Suprapubic skin (tissue), 4 donors: ENCODE results near the gene CASKIN2. TPM values are rescaled to one million over a fixed set of nuclear protein-coding genes. Genes with fewer than 3 reads are reported as not detected.
"Not testable (repeated sequence)": the region's sequence is repeated elsewhere in the genome, so short reads cannot be mapped to it uniquely, and the experiment has no call there.

Source experiments
- DNase-seq, 2 donors: peaks; one replicate each; pipeline ENCODE4 v3.0.0-alpha.2; 2019; ENCODE audit warnings: low spot score in 2 of 2
- H3K27ac ChIP-seq: fragments of 200-600 bp; sonication (generic); one replicate; pipeline ENCODE4 v1.5.1; 2019
- H3K27me3 ChIP-seq: fragments of 200-600 bp; sonication (generic); one replicate; pipeline ENCODE4 v1.5.1; 2019
- H3K36me3 ChIP-seq: fragments of 200-600 bp; sonication (generic); one replicate; pipeline ENCODE4 v1.5.1; 2019
- H3K4me1 ChIP-seq: fragments of 200-600 bp; sonication (generic); one replicate; pipeline ENCODE4 v1.5.1; 2019
- H3K4me3 ChIP-seq: fragments of 200-600 bp; sonication (generic); one replicate; pipeline ENCODE4 v1.5.1; 2019; ENCODE audit warnings: mild to moderate bottlenecking
- H3K9me3 ChIP-seq: fragments of 200-600 bp; sonication (generic); one replicate; pipeline ENCODE4 v1.5.1; 2019
- CTCF ChIP-seq, 2 donors: fragments of 200-600 bp in 1 of 2; fragments of 450-650 bp in 1 of 2; sonication (generic) in 1 of 2; IDR thresholded peaks; one replicate each; pipeline ENCODE4 v1.5.1; 2016 to 2019; ENCODE audit warnings: antibody characterized with exemption in 2 of 2, mild to moderate bottlenecking in 1 of 2, moderate library complexity in 1 of 2
- EP300 ChIP-seq: sonication (generic); formaldehyde crosslinking; IDR thresholded peaks from one replicate; pipeline ENCODE4 v1.6.1; 2017; ENCODE audit warnings: antibody characterized with exemption
- POLR2A ChIP-seq, 2 donors: fragments of 450-650 bp; IDR thresholded peaks; one replicate each; pipeline ENCODE4 v1.6.1; 2017; ENCODE audit warnings: antibody characterized with exemption in 2 of 2, mild to moderate bottlenecking in 2 of 2, moderate library complexity in 2 of 2
- POLR2AphosphoS5 ChIP-seq, 3 donors: sonication (generic); formaldehyde crosslinking; IDR thresholded peaks; one replicate each; pipeline ENCODE4 v1.6.1; 2017; ENCODE audit warnings: antibody characterized with exemption in 3 of 3
- WGBS: methylation state at CpG from one replicate; pipeline ENCODE4 v1.1.5; 2018; 5-methylcytosine and 5-hydroxymethylcytosine counted together
- total RNA-seq, 4 donors: library from RNA; depleted of rRNA; stranded (reverse); fragments of >200 nt; gene quantifications; one replicate each; pipeline ENCODE4 v1.1.0, GENCODE V29; 2016

The CASKIN2 gene
- total RNA-seq, 4 donors from 2014 or later = 18.7 to 25.1 (median 22.1) TPM

- H3K27me3 ChIP-seq = no peaks in the 10 kb centered on the region
- WGBS = 78% methylated on average over 16 of the region's 16 CpGs
- H3K4me1 ChIP-seq = peaks cover 27% of the 10 kb centered on the region
- peaks cover 9% of the 10 kb centered on the region for H3K36me3 ChIP-seq
- no peak for DNase-seq
- H3K4me3 ChIP-seq = no peak overlapping the region
- H3K27ac ChIP-seq = no peak overlapping the region
- TF ChIP-seq POLR2A (IDR thresholded peaks at IDR 0.05) = no peak
- TF ChIP-seq EP300 = no peak
- no peak for TF ChIP-seq CTCF (IDR thresholded peaks at IDR 0.05)
- TF ChIP-seq POLR2AphosphoS5 (IDR thresholded peaks at IDR 0.05) = no peak
- no peaks in the 10 kb centered on the region for H3K9me3 ChIP-seq
Observed at GRCh38 chr17:75482098-75482942, 33.0 kb downstream of the CASKIN2 start.

GRCh38 chr17:75481194-75482068 is 33.9 kb downstream of the CASKIN2 start:
- DNase-seq = no peak
- Histone ChIP-seq H3K4me3 (no peak overlapping the region), H3K27me3 (no peaks in the 10 kb centered on the region), H3K36me3 (peaks cover 5% of the 10 kb centered on the region), H3K9me3 (no peaks in the 10 kb centered on the region), H3K27ac (no peak overlapping the region), H3K4me1 (peaks cover 24% of the 10 kb centered on the region)
- 76% methylated on average over 9 of the region's 13 CpGs for WGBS
- TF ChIP-seq POLR2A (IDR thresholded peaks at IDR 0.05) (no peak), EP300 (no peak), CTCF (IDR thresholded peaks at IDR 0.05) (no peak), POLR2AphosphoS5 (IDR thresholded peaks at IDR 0.05) (no peak)

- WGBS = 96% methylated on average over 6 of the region's 6 CpGs
Observed at GRCh38 chr17:75480281-75480680, 35.1 kb downstream of the CASKIN2 start.

GRCh38 chr17:75478508-75478907 is 36.8 kb downstream of the CASKIN2 start:
- DNase-seq = no peak
- Histone ChIP-seq H3K36me3 (peaks cover 13% of the 10 kb centered on the region), H3K4me1 (peaks cover 29% of the 10 kb centered on the region), H3K27me3 (no peaks in the 10 kb centered on the region), H3K27ac (no peak overlapping the region), H3K4me3 (no peak overlapping the region), H3K9me3 (no peaks in the 10 kb centered on the region)
- TF ChIP-seq CTCF (IDR thresholded peaks at IDR 0.05) (no peak), POLR2AphosphoS5 (IDR thresholded peaks at IDR 0.05) (no peak), EP300 (no peak)
- WGBS = 75% methylated on average over 7 of the region's 7 CpGs

More at GRCh38 chr17:75480281-75480680, 35.1 kb downstream of the CASKIN2 start:
- no peak for DNase-seq
- no peaks in the 10 kb centered on the region for H3K27me3 ChIP-seq
- H3K27ac ChIP-seq = no peak overlapping the region
- H3K9me3 ChIP-seq = no peaks in the 10 kb centered on the region
- H3K36me3 ChIP-seq = peaks cover 6% of the 10 kb centered on the region
- H3K4me1 ChIP-seq = peaks cover 30% of the 10 kb centered on the region
- no peak overlapping the region for H3K4me3 ChIP-seq
- TF ChIP-seq POLR2A (IDR thresholded peaks at IDR 0.05) (no peak), POLR2AphosphoS5 (IDR thresholded peaks at IDR 0.05) (no peak), EP300 (no peak), CTCF (IDR thresholded peaks at IDR 0.05) (no peak)

GRCh38 chr17:75477490-75477862 is 37.9 kb downstream of the CASKIN2 start:
- not testable (repeated sequence) for H3K27ac ChIP-seq, H3K9me3 ChIP-seq, DNase-seq, H3K27me3 ChIP-seq, H3K4me3 ChIP-seq
- H3K4me1 ChIP-seq = peaks cover 29% of the 10 kb centered on the region
- 92% methylated on average over 11 of the region's 11 CpGs for WGBS
- H3K36me3 ChIP-seq = peaks cover 22% of the 10 kb centered on the region
